Fibroblast of lung (primary cell): Measurements from ENCODE around the gene ANP32B. TPM values are rescaled to one million over a fixed set of nuclear protein-coding genes. Genes with fewer than 3 reads are reported as not detected.

ENCODE experiments used
- DNase-seq, 2 donors: peaks; one replicate each; pipeline versions ENCODE4 v3.0.0 to v3.0.0-alpha.2; 2010; ENCODE audit warnings: low read depth in 2 of 2
- H2AFZ ChIP-seq: 2 replicates; pipeline ENCODE4 v1.5.1; 2012; ENCODE audit warnings: low read length, control low read depth, inconsistent platforms
- H3K27ac ChIP-seq: 2 replicates; pipeline ENCODE4 v1.5.1; 2011; ENCODE audit warnings: low read length, control low read depth; ENCODE audit not compliant: insufficient read depth
- H3K27me3 ChIP-seq: 2 replicates; pipeline ENCODE4 v1.5.1; 2011; ENCODE audit warnings: mild to moderate bottlenecking, low read length; ENCODE audit not compliant: control insufficient read depth, insufficient read depth
- H3K36me3 ChIP-seq: 2 replicates; pipeline ENCODE4 v1.5.1; 2011; ENCODE audit warnings: low read length; ENCODE audit not compliant: control insufficient read depth, insufficient read depth
- H3K4me1 ChIP-seq: 2 replicates; pipeline ENCODE4 v1.5.1; 2011; ENCODE audit warnings: low read length; ENCODE audit not compliant: control insufficient read depth, insufficient read depth; ENCODE audit errors: extremely low read depth
- H3K4me2 ChIP-seq: 2 replicates; pipeline ENCODE4 v1.5.1; 2011; ENCODE audit warnings: low read length, control low read depth; ENCODE audit not compliant: insufficient read depth; ENCODE audit errors: extremely low read depth
- H3K4me3 ChIP-seq, 4 experiments: fragments of 200-600 bp in 1 of 4; sonication (generic) in 1 of 4; replicated peaks in 1 of 4; 2 replicates each; pipeline ENCODE4 v1.5.1; 2011 to 2016; ENCODE audit warnings: low read length in 4 of 4, low read depth in 3 of 4, mild to moderate bottlenecking in 3 of 4, control low read depth in 2 of 4, inconsistent platforms in 1 of 4, mixed read lengths in 1 of 4; ENCODE audit not compliant: insufficient read depth in 1 of 4; ENCODE audit errors: control extremely low read depth in 1 of 4
- H3K79me2 ChIP-seq: 2 replicates; pipeline ENCODE4 v1.5.1; 2012; ENCODE audit warnings: mild to moderate bottlenecking, low read length, inconsistent platforms; ENCODE audit not compliant: control insufficient read depth, insufficient read depth
- H3K9ac ChIP-seq: 2 replicates; pipeline ENCODE4 v1.5.1; 2011; ENCODE audit warnings: mild to moderate bottlenecking, low read length, control low read depth; ENCODE audit not compliant: insufficient read depth
- H3K9me3 ChIP-seq: 2 replicates; pipeline ENCODE4 v1.5.1; 2012; ENCODE audit warnings: low read depth, low read length; ENCODE audit not compliant: control insufficient read depth, insufficient read depth
- H4K20me1 ChIP-seq: 2 replicates; pipeline ENCODE4 v1.5.1; 2011; ENCODE audit warnings: low read length; ENCODE audit not compliant: control insufficient read depth, insufficient read depth; ENCODE audit errors: extremely low read depth
- EZH2 ChIP-seq: IDR thresholded peaks from 2 replicates; pipeline ENCODE4 v1.5.1; 2012; ENCODE audit warnings: low read length, control low read depth, mild to moderate bottlenecking; ENCODE audit errors: missing control alignments
- polyA plus RNA-seq, 2 donors: library from polyadenylated mRNA; depleted of rRNA in 1 of 2; stranded (reverse) in 1 of 2; unstranded in 1 of 2; fragments of >200 nt; gene quantifications; 2 replicates each; pipeline ENCODE4 v1.2.1, GENCODE V29; 2011 to 2012; ENCODE audit warnings: missing spikeins in 1 of 2
- total RNA-seq: library from RNA; depleted of rRNA; stranded (reverse); fragments of >200 nt; gene quantifications from 2 replicates; pipeline ENCODE4 v1.2.1, GENCODE V29; 2014
- TF ChIP-seq, protein P1 (sequence below), 2 donors: IDR thresholded peaks in 1 of 2; conservative IDR thresholded peaks in 1 of 2; 1 replicate in 1 of 2; 2 replicates in 1 of 2; pipeline ENCODE4 v1.5.1; 2011 to 2012; ENCODE audit warnings: low read length in 2 of 2, control low read depth in 1 of 2, inconsistent platforms in 1 of 2, low read depth in 1 of 2, mild to moderate bottlenecking in 1 of 2

Gene ANP32B
- total and polyA plus RNA-seq, 2 donors (not counting 1 experiment from before 2014, with no cell fraction given): 16.7 to 62.0 TPM

DNA sequence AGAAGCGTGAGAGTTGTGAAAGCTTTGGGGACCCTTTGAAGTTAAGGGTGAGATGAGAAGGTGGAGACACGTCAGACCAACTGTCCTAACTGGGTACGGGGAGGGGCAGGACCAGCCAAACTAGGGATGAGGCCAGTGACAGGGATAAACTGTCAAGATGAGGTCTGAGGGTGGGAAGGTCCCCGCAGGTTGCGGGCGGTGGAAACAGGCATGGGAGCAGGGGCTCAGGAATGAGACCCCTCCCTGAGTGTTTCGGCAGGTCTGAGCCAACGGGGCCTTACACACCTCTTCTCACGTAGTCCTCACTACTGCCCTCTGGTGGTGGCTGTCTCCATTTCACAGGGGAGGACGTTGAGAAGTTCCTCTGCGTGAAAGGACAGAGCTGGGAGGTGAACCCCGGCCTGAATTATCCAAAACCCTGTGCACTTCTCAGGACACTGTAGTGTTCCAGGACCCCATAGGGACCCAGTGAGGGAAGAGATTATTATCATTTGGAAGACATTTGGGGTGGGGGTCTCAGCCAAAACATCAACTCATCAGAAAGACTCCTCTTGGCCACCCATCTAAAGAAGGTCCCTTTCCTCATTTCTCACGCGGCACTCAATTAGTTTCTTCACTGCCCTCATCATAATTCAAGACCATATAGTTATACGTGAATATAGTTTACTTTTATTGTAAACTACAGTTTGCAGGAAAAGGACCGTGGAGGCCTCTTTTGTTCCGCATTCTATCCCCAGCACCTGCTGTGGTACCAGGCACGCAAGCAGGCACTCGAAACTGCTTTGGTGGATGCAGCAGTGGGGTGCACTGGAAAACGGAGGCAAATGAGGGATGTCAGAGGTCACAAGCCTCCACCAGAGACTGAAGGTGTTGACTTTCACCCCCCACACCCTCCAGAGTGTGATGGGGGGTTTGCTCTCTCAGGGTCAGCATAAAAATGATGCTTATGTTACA, 51.7 kb downstream of the ANP32B start:
- H3K27me3 ChIP-seq: no peaks in the 10 kb centered on the region
- peak overlapping the region; percentile 77 for H3K27ac ChIP-seq
- no peaks in the 10 kb centered on the region for H3K79me2 ChIP-seq
- H4K20me1 ChIP-seq: no peaks in the 10 kb centered on the region
- H2AFZ ChIP-seq: no peak overlapping the region
- H3K9me3 ChIP-seq: no peaks in the 10 kb centered on the region
- peak overlapping the region; percentile 19 for H3K4me2 ChIP-seq
- no peaks in the 10 kb centered on the region for H3K36me3 ChIP-seq
- H3K4me3 ChIP-seq: no peak overlapping the region
- no peak for TF ChIP-seq EZH2
- TF ChIP-seq, protein P1, sequence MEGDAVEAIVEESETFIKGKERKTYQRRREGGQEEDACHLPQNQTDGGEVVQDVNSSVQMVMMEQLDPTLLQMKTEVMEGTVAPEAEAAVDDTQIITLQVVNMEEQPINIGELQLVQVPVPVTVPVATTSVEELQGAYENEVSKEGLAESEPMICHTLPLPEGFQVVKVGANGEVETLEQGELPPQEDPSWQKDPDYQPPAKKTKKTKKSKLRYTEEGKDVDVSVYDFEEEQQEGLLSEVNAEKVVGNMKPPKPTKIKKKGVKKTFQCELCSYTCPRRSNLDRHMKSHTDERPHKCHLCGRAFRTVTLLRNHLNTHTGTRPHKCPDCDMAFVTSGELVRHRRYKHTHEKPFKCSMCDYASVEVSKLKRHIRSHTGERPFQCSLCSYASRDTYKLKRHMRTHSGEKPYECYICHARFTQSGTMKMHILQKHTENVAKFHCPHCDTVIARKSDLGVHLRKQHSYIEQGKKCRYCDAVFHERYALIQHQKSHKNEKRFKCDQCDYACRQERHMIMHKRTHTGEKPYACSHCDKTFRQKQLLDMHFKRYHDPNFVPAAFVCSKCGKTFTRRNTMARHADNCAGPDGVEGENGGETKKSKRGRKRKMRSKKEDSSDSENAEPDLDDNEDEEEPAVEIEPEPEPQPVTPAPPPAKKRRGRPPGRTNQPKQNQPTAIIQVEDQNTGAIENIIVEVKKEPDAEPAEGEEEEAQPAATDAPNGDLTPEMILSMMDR (conservative IDR thresholded peaks at IDR 0.05 in 1 of 2, IDR thresholded peaks at IDR 0.05 in 1 of 2; ENCODE audit: low read depth in 1 of 2, low read length in 2 of 2): peak; percentile 71 to 81
- H3K4me1 ChIP-seq: peaks cover 8% of the 10 kb centered on the region
- no peak overlapping the region for H3K9ac ChIP-seq
- DNase-seq: peak; percentile 45 to 73

DNA sequence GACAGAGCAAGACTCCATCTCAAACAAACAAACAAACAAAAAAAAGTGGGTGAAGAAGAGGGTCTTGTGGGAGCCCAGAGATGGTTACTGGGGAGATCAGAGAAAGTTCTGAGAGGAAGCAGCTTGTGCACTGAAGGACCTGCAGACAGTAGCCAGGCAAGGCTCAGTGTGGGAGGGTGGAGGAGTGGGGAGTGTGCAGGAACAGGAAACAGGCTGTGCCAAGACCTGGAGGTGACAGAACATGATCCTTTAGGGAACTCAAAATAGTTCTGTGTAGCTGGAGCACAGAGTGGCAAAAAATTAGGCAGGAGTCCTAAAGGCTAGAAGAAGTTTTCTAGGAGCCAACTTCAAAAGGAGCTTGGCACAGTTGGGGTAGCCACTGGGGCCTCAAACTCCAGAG, 54.2 kb downstream of the ANP32B start:
- Histone ChIP-seq H3K4me1 (peaks cover 6% of the 10 kb centered on the region), H3K9ac (no peak overlapping the region), H3K4me2 (no peak overlapping the region), H3K4me3 (no peak overlapping the region), H3K79me2 (no peaks in the 10 kb centered on the region), H3K9me3 (no peaks in the 10 kb centered on the region), H3K27me3 (no peaks in the 10 kb centered on the region), H2AFZ (no peak overlapping the region), H4K20me1 (no peaks in the 10 kb centered on the region), H3K36me3 (no peaks in the 10 kb centered on the region), H3K27ac (no peak overlapping the region)
- TF ChIP-seq, protein P1 (conservative IDR thresholded peaks at IDR 0.05 in 1 of 2, IDR thresholded peaks at IDR 0.05 in 1 of 2; ENCODE audit: low read depth in 1 of 2, low read length in 2 of 2): no peak
- no peak for TF ChIP-seq EZH2
- DNase-seq: peak in 1 of 2 donors; percentile 20

GRCh38 chr9:98038958-98039357, 55.8 kb downstream of the ANP32B start:
- Histone ChIP-seq H3K4me3 (no peak overlapping the region), H3K9me3 (no peaks in the 10 kb centered on the region), H3K27me3 (no peaks in the 10 kb centered on the region)

More at GRCh38 chr9:98038958-98039357, 55.8 kb downstream of the ANP32B start:
- Histone ChIP-seq H3K36me3 (no peaks in the 10 kb centered on the region), H2AFZ (no peak overlapping the region), H3K4me2 (no peak overlapping the region), H3K79me2 (no peaks in the 10 kb centered on the region), H4K20me1 (no peaks in the 10 kb centered on the region), H3K27ac (no peak overlapping the region), H3K4me1 (peaks cover 6% of the 10 kb centered on the region), H3K9ac (no peak overlapping the region)
- TF ChIP-seq, protein P1 (conservative IDR thresholded peaks at IDR 0.05 in 1 of 2, IDR thresholded peaks at IDR 0.05 in 1 of 2; ENCODE audit: low read depth in 1 of 2, low read length in 2 of 2): no peak
- no peak for TF ChIP-seq EZH2
- no peak for DNase-seq
